Stimulated activated CD4-positive, alpha-beta T cell treated with anti-CD3 and anti-CD28 coated beads, Interleukin-1b, Interleukin-23, amount 100 ng/mL, for 48 hours (primary cell): ENCODE measurements around the gene STPG2.
"Not testable (repeated sequence)": the region's sequence is repeated elsewhere in the genome, so short reads cannot be mapped to it uniquely, and the experiment has no call there.

ENCODE experiments used
- DNase-seq: peaks from one replicate; pipeline ENCODE4 v3.0.0-alpha.2; 2020

STPG2 gene

DNA sequence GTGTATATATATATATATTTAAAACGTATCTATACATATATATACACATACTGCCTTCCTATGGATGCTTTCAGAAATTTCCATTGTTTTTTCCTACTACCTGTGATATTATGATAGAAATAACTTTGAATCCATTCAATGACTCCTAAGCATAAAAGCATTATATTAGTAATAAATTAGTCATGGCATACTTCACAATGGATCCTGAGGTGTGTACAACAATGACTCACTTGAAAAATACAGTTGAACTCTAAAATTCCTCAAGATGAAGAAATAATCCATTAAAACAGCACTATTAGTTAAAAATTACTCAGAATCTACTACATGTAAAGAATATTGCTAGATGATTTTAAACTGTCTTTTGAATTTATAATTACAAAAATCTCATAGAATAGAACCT lies 201.1 kb downstream of the STPG2 start:
- no peak for DNase-seq

DNA sequence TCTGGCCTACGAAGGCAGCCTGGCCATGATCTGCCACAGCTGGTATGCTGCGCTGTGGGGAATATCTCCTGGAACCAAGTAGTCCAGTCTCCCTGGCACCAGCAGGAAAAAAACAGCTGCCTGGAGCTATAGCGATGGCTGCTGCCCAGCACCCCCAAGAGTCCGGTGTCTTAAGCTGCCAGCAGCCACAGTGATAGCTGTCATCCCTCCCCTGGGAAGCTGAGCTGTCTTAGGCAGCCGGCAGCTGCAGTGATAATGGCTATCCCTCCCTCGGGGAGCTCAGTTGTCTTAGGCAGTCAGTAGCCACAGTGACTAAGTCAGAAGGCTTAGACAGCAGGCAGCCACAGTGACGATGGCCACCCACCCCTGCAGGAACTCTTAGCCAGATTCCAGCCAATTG lies 205.1 kb downstream of the STPG2 start:
- no peak for DNase-seq

DNA sequence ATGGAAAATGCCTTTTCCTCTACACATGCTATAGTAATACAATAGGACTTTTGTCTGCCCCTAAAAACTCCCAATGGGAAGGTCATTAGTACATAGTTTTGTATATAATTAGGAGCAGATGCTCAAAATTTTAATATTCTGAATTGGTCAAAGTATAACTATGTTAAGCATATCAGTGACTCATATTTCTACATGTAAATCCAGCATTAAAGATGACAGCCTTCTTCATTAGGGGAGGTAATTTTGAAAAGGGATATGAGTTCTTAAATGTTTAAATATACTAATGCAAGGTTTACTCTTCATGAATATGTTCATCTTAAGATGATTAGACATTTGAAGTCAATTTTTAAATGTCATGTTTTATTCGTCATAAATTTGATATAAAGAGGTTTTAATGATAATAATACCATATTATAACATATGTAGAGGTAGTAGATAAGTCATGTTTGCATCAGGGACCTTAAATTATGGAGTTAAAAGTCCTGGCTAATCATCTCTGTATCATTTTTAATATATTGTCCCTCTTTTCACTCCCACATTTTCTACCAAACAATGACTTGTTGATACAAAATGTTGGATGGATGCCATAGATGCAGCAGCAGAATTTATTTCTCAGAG lies 218.8 kb downstream of the STPG2 start:
- no peak for DNase-seq

DNA sequence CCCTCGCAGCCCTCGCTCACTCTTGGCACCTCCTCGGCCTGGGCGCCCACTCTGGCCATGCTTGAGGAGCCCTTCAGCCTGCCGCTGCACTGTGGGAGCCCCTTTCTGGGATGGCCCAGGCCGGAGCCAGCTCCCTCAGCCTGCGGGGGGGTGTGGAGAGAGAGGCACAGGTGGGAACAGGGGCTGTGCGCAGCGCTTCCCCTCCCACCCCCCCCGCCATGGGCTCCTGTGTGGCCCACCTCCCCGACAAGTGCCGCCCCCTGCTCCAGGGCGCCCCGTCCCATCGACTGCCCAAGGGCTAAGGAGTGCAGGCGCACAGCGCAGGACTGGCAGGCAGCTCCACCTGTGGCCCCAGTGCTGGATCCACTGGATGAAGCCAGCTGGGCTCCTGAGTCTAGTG lies 220.2 kb downstream of the STPG2 start:
- no peak for DNase-seq

DNA sequence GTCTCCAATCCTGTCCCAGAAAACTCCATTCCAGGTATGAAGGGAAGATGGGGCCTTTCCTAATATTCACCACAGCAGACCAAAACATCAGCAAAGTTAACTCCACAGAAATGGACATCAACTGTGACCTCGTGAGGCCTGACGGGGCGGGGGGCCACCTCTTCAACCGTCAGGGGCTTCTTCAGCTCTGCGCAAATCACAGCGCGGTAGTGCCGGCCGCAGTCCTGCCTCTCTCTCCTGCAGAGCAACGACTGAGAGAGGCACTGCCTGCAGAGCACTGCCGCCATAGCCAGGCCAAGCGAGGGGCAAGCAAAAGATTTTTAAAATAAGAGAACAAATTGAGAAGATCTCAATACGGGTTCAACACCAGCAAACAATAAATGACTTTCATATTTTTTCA lies 226.2 kb downstream of the STPG2 start:
- no peak for DNase-seq

DNA sequence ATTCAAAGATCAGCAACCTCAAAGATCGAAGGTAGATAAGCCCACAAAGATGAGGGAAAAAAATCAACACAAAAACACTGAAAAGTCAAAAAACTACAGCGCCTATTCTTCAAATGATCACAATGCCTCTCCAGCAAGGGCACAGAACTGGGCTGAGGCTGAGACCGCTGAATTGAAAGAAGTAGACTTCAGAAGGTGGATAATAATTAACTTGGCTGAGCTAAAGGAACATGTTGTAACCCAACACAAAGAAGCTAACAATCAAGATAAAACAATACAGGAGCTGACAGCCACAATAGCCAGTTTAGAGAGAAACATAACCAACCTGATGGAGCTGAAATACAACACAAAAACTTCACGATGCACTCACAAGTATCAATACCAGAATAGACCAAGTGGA lies 231.1 kb downstream of the STPG2 start:
- no peak for DNase-seq

DNA sequence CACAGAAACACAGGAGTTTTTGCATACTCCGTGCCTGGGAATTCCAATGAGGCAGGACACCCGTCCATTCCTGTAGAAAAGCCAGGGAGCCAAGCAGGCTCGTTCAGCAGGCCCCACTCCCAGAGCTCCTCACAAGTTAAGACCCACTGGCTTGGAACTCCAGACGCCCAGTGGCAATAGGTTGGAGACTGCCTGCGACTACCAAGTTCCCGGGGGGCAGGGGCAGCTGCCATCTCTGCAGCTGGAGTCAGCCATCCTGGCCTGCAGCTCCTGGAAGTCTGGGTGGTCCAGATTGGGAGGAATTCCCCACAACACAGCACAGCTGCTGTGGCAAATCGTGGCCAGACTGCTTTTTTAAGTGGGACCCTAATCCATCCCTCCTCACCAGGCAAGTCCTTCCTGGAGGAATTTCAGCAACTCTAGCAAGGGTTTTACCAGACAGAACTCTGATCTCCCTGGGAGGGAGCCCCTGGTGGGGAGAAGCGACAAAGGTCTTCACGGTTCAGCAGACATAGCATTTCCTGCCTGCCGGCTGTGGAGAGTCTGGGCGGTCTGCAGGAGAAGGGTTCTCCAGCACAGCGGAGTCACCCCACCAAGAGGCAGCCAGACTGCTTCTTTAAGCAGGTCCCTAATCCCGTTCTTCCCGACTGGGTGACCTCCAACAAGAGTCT lies 231.9 kb downstream of the STPG2 start:
- no peak for DNase-seq

DNA sequence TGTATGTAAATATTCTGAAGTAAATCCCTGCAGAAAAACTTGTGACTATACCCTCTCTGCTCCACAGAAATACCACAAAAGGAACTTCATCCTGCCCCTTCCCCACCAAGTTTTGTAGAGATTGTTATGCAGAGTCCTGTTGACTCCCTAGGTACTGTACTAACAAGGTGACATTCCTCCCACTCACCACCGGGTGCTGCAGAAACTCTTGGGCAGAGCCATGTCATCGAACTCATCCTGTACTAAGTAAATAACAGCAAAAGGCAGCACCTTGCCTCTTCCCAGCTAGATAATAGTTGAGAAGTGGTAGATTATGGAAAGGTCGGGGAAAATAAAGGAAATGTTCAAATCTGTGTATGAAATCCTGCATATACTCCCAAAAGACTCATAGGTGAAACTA lies 233.3 kb downstream of the STPG2 start:
- no peak for DNase-seq

DNA sequence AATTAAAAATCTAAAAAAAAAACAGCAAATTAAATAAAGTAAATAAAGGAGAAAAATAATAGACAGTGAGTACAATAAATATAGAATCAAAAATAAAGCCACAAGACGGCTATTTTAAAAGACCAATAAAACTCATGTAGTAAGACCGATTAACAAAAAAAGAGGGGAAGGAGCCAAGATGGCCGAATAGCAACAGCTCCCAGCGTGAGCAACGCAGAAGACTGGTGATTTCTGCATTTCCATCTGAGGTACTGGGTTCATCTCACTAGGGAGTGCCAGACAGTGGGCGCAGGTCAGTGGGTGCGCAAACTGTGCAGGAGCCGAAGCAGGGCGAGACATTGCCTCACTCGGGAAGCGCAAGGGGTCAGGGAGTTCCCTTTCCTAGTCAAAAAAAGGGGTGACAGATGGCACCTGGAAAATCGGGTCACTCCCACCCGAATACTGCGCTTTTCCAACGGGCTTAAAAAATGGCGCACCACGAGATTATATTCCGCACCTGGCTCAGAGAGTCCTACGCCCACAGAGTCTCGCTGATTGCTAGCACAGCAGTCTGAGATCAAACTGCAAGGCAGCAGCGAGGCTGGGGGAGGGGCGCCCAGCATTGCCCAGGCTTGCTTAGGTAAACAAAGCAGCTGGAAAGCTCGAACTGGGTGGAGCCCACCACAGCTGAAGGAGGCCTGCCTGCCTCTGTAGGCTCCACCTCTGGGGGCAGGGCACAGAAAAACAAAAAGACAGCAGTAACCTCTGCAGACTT lies 239.7 kb downstream of the STPG2 start:
- not testable (repeated sequence) for DNase-seq

DNA sequence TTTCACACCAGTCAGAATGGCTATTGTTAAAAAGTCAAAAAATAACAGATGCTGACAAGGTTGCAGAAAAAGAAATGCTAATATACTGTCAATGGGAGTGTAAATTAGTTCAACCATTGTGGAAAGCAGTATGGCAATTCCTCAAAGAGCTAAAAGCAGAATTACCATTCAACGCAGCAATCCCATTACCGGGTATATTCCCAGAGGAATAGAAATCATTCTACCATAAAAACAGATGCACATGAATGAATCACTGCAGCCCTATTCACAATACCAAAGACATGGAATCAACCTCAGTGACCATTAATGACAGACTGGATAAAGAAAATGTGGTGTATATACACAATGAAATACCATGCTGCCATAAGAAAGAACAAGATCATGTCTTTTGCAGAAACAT lies 243.0 kb downstream of the STPG2 start:
- no peak for DNase-seq

DNA sequence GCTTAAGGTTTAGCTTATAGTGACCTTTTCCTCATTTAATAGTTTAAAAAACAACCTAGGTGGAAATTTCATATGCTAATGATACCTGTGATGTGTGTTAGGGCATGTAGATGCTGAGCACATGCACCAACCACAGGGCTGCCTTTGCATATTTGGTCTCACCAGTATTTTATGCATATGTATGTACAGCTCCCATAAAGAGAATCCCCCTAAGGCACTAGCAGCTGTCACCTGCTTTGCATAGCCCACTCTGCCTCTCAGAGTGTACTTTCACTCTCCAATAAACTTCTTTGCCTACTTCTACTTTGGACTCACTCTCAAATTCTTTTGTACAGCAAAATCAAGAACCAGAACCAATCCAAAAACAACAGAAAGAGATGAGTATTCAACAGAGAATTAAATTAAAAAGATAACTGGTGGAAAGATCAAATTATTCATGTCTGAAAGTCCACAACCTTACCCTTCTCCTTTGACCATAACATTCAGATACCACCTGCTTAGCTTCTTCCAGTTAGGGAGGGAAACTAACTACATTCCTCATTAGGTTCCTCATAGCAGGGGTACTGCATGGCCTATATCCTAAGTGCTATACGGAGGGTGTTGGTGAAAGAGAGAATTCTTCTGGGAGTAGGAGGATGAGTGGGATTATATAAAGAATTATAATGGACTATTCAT lies 250.5 kb downstream of the STPG2 start:
- DNase-seq = no peak

DNA sequence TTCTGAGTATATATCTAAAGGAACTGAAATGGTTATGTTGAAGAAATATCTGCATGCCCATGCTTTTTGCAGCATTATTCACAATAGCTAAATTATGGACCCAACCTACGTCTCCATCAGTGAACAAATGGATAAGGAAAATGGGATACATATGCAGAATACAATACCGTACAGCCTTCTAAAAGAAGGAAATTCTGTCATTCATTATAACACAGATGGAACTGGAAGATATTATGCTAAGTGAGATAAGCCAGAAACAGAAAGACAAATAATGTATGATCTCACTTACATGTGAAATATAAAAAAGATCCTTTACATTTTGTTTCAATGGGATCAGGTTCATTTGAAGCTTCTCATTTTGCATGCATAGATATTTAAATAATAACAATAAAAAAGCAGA lies 263.3 kb downstream of the STPG2 start:
- DNase-seq = no peak

DNA sequence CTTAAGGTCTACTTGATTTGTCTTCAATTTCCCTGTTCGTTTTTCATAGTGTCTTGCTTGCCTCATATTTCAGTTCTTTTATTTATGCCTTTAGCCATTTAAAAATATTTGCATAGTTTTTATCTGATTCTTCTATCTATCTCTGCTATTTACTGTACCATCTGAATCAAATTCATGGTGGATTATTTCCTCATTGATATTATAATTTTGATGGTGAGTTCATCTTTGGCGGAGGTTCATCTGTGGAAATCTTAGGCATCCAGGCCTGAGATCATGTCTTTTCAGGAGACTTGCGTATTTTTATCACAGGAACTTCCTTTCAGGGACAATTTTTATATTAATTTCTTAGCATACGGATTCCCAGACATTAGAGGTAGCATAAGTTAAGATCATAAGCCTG lies 275.2 kb downstream of the STPG2 start:
- no peak for DNase-seq

DNA sequence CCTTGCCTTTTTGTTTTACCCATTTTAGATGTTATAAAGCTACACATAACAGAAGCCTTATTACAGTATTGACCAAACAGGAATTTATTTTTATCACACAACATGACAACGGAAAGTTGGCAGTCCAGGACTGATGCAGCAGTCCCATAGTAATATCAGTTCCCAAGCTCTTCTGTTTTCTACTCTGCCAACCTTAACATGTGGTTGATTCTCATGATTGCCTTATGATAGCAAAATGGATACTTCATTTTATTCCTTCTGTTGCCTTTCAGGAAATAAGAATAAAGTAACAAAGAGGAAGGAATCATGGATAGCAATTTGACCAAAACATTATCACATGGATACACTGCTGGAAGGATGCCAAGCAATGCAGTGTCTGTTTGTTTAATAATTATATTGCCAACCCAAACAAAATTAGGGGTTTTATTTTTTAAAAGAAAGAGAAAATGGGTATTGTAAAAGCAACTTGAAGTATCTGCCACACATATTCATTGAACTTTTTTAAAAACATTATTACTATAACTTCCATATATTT lies 275.7 kb downstream of the STPG2 start:
- DNase-seq = no peak

DNA sequence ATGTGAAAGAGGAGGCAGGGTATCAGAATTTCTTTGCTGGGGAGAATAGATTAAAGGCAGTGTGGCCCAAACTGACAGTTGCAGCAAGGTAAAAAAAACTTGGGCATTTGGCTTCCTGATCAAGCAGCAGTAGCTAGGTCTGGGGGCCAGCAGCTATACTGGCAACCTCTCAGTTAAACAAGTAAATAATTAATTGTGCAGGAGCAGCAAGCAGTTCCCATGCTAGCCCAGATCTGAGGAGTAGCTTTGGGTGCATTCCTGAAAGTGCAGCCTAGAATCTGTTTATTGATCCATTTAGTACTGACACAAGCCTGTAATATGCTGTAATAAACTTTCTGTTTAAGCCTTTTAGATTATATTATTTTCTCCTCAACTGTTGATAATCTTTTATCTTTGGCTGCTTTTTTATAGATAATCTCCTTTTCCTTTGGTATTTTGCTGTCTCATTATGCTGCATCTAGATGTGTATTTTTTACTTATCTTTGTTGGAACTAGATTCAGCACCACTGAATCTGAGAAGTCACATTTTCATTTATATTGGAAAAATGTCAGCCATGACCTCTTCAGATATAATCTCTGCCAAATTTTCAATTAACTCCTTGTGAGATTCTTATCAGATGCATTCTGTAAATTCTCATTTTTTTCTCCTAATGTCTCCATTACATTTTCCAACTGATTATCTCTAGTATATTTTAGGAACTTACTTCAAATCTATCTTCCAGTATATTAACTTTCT lies 276.3 kb downstream of the STPG2 start:
- DNase-seq = no peak

DNA sequence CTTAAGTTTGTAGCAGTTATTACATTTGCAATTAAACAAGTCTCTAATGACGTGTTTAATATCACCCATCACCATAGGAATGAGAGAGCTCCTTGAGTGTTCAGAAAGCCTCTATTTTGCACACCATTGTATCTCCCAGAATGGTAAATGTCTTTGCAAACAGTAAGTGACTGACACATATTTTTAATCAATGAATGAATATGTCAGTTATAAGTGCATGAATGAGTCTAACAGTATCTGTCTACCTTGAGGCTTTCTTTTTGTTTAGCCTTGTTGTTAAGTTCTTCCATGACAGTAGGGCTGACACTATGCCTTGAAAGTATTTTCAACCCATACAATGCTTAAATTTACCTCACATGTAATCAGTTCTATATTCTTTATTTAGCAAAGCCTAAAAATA lies 292.2 kb downstream of the STPG2 start:
- DNase-seq = no peak

DNA sequence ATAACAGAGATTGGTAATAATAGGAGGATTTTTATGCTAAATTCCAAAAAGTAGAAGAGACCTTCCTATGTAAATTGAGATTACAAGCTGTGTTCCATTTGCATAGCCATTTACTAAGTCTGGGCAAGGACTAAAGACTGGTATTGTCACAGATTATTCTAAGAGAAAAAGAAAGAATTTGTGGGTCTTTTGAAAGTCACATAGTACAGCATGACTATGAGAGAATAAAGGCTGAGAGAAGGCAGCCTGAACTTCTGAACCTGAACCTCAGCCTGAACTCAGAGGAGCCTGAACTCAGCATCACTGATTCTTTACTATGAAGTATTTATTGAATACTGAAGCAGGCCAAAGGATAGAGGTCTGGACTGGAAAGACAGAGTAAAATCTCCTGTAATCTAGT lies 297.5 kb downstream of the STPG2 start:
- DNase-seq = no peak

DNA sequence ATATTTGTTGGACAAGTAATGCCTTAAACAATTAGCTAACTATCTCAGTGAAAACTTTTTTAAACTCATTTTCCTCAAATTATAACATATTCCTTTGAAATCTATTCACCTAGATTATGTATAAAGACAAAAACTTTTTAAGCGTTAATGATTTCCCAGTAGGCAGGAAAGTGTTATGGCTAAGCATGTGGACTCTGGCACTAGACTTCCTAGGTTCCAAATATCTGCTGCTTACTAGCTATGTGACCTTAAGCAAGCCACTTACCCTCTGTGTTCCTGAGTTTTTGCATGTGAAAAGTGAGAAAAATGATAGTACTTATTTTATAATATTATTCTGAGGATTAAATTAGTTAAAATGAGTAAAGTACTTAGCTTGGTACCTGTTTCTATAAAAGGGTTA lies 301.8 kb downstream of the STPG2 start:
- no peak for DNase-seq

DNA sequence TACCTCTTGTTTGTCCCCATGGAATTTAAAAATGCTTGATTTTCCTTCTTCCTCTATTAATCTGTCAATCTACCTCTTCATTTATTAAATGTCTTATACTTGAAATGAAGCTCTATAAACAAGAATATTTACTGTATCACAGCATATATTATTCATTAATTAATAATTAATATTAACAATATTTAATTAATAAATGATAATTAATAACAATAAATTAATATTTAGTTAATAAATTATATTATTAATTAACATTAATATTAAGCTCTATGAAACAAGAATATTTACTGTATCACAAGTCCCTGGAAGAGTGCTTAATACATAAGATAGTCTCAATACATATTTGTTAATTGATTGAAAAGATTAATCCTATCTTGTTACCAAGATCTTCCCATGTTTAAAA lies 306.6 kb downstream of the STPG2 start:
- DNase-seq = no peak

DNA sequence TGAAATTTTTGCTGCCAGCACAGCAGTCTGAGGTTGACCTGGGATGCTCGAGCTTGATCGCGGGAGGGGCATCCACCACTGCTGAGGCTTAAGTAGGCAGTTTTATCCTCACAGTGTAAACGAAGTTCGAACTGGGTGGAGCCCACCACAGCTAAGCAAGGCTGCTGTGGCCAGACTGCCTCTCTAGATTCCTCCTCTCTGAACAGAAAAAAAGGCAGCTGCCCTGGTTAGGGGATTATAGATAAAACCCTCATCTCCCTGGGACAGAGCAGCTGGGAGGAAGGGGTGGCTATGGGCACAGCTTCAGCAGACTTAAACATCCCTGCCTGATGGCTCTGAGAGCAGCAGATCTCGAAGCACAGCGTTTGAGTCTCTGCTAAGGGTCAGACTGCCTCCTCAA lies 314.6 kb downstream of the STPG2 start:
- DNase-seq = no peak

DNA sequence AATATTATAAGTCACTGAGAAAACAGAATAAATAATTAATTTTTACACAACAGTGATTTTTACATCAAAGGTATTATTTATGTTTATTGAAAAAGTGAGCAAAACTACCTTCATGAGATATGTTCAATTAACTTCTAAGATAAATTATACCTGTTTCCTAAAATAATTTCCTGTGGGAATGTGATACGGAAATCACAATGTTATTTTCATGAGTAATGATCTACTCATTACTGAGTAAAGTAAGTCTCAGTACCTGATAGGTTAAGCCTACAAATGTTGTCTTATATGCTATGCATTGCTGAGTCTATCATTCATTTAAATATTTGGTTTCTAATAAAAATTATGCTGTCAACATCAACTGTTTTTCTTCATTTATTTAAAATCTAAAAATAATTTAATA lies 324.0 kb downstream of the STPG2 start:
- no peak for DNase-seq

DNA sequence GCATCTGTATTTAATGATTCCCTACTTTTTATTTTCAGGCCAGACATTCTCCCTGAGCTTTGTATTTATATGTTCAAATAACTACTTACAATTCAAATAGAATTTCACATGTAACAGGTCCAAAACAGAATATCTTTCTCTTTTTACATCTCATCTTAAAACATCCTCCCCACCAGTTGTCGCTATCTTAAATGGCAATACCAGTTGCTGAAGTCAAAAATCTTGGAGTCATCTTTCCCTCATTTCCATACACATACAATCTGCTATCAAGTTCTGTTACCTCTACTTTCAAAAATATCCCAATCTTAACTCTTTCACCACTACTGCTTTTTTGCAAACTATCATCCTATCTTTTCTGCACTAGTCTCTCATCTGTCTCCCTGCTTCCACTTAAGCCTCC lies 330.5 kb downstream of the STPG2 start:
- DNase-seq = no peak
